Panc1 (cell line): ENCODE measurements around the gene ADPRHL1. TPM values are rescaled to one million over a fixed set of nuclear protein-coding genes. Genes with fewer than 3 reads are reported as not detected.

Experiments used
- ATAC-seq: fragments of 200-7000 bp; cut with Tn5 transposase; 2 replicates; pipeline ENCODE4 v1.9.1; 2020; ENCODE audit warnings: mild to moderate bottlenecking, moderate library complexity
- BruUV-seq: library from RNA; stranded (reverse); fragments of 400-500 nt; replicated peaks from 2 replicates; lab custom pipeline; 2021; lab: Mats Ljungman, UMichigan
- CTCF ChIA-PET: fragments of 300-600 bp; sonication (Branson Sonifier 250); formaldehyde crosslinking; loops from one replicate; lab custom pipeline; 2022; ENCODE audit warnings: antibody characterized with exemption; lab: Charles Lee
- POLR2A ChIA-PET: fragments of 300-600 bp; sonication (Branson Sonifier 250); formaldehyde crosslinking; loops from one replicate; lab custom pipeline; 2022; ENCODE audit warnings: antibody characterized with exemption; lab: Charles Lee
- DNase-seq: peaks from one replicate; pipeline ENCODE4 v3.0.0-alpha.2; 2010; ENCODE audit warnings: low read depth, low spot score
- H3K27ac ChIP-seq: 2 replicates; pipeline ENCODE4 v1.5.1; 2011; ENCODE audit warnings: mild to moderate bottlenecking, low read length, inconsistent platforms
- H3K27me3 ChIP-seq: fragments of 200-500 bp; sonication (Bioruptor generic); 2 replicates; pipeline ENCODE4 v1.6.0; 2014; ENCODE audit warnings: low read length, inconsistent platforms; ENCODE audit not compliant: control insufficient read depth, insufficient read depth
- H3K36me3 ChIP-seq: fragments of 200-500 bp; sonication (Bioruptor generic); 2 replicates; pipeline ENCODE4 v1.5.1; 2014; ENCODE audit warnings: inconsistent platforms, mild to moderate bottlenecking, low read length, moderate library complexity; ENCODE audit not compliant: control insufficient read depth, insufficient read depth
- H3K4me1 ChIP-seq: 2 replicates; pipeline ENCODE4 v1.5.1; 2011; ENCODE audit warnings: inconsistent platforms, mild to moderate bottlenecking, low read length, moderate library complexity; ENCODE audit not compliant: control insufficient read depth, insufficient read depth
- H3K4me3 ChIP-seq, 2 experiments: 2 replicates each; pipeline ENCODE4 v1.5.1; 2011 to 2012; ENCODE audit warnings: low read depth in 2 of 2, low read length in 2 of 2, mild to moderate bottlenecking in 2 of 2, inconsistent platforms in 1 of 2, moderate library complexity in 1 of 2
- H3K9me3 ChIP-seq: fragments of 200-500 bp; sonication (Bioruptor generic); 2 replicates; pipeline ENCODE4 v1.5.1; 2014; ENCODE audit warnings: low read depth, mild to moderate bottlenecking, inconsistent platforms, low read length, moderate library complexity; ENCODE audit not compliant: control insufficient read depth, insufficient read depth
- CTCF ChIP-seq: fragments of 450-650 bp; IDR thresholded peaks from 2 replicates; pipeline ENCODE4 v1.5.1; 2017; ENCODE audit warnings: mild to moderate bottlenecking
- POLR2AphosphoS5 ChIP-seq: IDR thresholded peaks from 2 replicates; pipeline ENCODE4 v1.6.1; 2012; ENCODE audit warnings: mild to moderate bottlenecking, low read depth, low read length, moderate library complexity
- SIN3A ChIP-seq: IDR thresholded peaks from 2 replicates; pipeline ENCODE4 v1.6.1; 2012; ENCODE audit warnings: low read depth, mild to moderate bottlenecking, low read length, moderate library complexity, borderline replicate concordance; ENCODE audit not compliant: insufficient read depth
- TCF7L2 ChIP-seq: IDR thresholded peaks from 2 replicates; pipeline ENCODE4 v1.6.1; 2011; ENCODE audit warnings: mild to moderate bottlenecking, low read depth, low read length, inconsistent platforms
- in situ Hi-C: cut with HindIII; loops from 2 replicates; pipeline ENCODE4 v1.10.0; 2016; ENCODE audit warnings: low sequenced_read_pairs, low pct_unique_long_range_greater_than_20kb
- intact Hi-C: fragments of 100-400 bp; cut with micrococcal nuclease; formaldehyde crosslinking; loops from one replicate; pipeline ENCODE4 v1.10.0; 2022; ENCODE audit not compliant: unreplicated experiment
- total RNA-seq: library from RNA; stranded (reverse); gene quantifications from one replicate; pipeline ENCODE4 v1.2.1, GENCODE V29; 2021; ENCODE audit not compliant: unreplicated experiment
- TF ChIP-seq, protein P1 (sequence below), 2 experiments: IDR thresholded peaks; 2 replicates each; pipeline ENCODE4 v1.6.1; 2011 to 2012; ENCODE audit warnings: low read depth in 2 of 2, control low read depth in 1 of 2, low read length in 1 of 2, mild to moderate bottlenecking in 1 of 2, moderate library complexity in 1 of 2; ENCODE audit not compliant: insufficient read depth in 1 of 2

Gene ADPRHL1
- total RNA-seq, 1 experiment from 2014 or later = 4.8 TPM

DNA sequence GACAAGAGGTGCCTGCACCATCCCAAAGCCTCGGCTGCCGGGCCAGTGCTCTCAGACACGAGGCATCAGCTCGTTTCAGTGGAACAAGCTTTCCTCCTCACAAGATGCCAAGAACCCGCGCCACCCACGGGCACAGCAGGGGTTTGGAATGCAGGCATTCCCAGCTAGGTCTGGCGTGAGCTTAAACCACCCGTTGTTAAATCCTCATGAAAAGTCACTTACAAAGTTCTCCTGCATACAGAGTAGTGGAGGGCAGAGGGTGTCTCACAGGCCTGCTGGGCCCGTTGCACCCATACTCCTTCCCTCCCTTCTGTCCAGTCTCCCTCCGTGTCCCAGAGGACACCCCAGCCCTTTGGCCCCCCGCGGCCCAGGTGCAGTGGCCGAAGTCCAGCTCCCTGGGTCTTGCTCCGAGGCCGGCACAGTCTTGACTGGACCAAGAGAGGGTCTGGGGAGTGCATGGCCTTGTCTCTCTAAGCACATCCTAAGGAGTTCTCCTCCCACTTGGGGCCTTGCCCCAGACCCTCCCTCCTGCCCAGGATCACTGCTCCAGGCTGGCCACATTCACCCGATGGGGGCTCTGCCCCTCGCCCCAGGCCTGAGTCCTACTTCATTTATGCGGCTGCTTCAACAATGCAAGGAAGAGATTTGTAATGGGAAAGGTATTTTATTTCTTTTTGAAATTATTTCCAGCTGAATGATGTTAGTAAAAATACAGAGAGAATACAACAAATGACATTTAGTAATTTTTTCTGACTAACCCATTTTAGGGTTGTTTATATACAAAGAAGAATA is 54.1 kb downstream of the ADPRHL1 start:
- Histone ChIP-seq H3K4me3 (no peak overlapping the region), H3K27me3 (no peaks in the 10 kb centered on the region), H3K36me3 (no peaks in the 10 kb centered on the region), H3K9me3 (no peaks in the 10 kb centered on the region), H3K4me1 (no peaks in the 10 kb centered on the region; the same call in 1 of the 2 replicates), H3K27ac (no peak overlapping the region)
- no TSS peak for BruUV-seq
- DNase-seq (no peak), ATAC-seq (peak; percentile 47; the same call in 1 of the 2 replicates)
- intact Hi-C loops = loop anchor here (10.0 kb wide), 1 partner anchor 454 kb away; no protein-coding TSS in a partner anchor
- CTCF ChIA-PET = no interaction called here
- POLR2A ChIA-PET = no interaction called here
- no peak for TF ChIP-seq SIN3A
- no peak for TF ChIP-seq TCF7L2
- no peak for TF ChIP-seq POLR2AphosphoS5
- in situ Hi-C loops = no loop called here

DNA sequence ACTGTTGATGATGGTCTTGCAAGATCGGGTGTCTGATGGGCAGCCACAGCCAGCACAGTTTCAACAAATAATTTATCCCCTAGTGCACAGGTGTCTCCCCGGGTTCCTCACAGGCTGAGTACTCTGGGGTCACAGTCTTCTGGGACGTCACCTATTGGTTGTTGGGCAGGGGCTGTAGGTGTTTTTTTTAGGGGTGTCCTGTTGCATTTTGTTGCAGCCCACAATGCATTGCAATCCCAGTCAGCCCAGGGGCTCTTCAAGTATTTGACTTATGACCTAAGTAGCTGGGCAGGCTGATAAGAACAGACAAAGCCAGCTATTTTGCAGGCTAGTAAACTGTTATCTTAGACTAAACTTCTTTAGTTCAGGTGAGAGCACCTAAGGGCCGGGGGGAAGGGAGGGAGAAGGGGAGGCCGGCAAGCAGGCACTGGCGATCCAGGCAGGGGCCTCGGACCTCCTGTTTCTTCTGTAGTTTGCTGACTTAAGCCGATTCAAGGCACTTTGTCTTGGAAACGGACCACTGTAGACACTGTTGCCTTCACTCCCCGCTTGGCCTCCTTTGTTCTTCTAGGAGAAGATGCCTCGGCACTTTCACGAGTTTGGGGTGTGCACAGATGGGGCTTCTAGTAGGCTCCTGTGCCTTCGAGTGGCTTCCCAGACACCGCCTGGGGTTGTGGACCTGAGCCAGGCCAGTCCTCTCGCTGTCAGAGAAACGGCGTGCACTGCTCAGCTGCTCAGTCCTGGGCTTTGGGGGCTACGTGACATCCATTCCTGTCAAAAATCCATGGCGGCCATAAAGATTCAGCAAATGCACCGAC is 55.5 kb downstream of the ADPRHL1 start:
- CTCF ChIA-PET = no interaction called here
- no TSS peak for BruUV-seq
- no peaks in the 10 kb centered on the region for H3K9me3 ChIP-seq
- TF ChIP-seq, protein P1, sequence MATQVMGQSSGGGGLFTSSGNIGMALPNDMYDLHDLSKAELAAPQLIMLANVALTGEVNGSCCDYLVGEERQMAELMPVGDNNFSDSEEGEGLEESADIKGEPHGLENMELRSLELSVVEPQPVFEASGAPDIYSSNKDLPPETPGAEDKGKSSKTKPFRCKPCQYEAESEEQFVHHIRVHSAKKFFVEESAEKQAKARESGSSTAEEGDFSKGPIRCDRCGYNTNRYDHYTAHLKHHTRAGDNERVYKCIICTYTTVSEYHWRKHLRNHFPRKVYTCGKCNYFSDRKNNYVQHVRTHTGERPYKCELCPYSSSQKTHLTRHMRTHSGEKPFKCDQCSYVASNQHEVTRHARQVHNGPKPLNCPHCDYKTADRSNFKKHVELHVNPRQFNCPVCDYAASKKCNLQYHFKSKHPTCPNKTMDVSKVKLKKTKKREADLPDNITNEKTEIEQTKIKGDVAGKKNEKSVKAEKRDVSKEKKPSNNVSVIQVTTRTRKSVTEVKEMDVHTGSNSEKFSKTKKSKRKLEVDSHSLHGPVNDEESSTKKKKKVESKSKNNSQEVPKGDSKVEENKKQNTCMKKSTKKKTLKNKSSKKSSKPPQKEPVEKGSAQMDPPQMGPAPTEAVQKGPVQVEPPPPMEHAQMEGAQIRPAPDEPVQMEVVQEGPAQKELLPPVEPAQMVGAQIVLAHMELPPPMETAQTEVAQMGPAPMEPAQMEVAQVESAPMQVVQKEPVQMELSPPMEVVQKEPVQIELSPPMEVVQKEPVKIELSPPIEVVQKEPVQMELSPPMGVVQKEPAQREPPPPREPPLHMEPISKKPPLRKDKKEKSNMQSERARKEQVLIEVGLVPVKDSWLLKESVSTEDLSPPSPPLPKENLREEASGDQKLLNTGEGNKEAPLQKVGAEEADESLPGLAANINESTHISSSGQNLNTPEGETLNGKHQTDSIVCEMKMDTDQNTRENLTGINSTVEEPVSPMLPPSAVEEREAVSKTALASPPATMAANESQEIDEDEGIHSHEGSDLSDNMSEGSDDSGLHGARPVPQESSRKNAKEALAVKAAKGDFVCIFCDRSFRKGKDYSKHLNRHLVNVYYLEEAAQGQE (IDR thresholded peaks at IDR 0.05; ENCODE audit: insufficient read depth in 1 of 2, low read depth in 2 of 2, low read length in 1 of 2) = no peak
- TF ChIP-seq POLR2AphosphoS5 (no peak), SIN3A (no peak), TCF7L2 (no peak), CTCF (no peak)
- no peaks in the 10 kb centered on the region for H3K27me3 ChIP-seq
- no peaks in the 10 kb centered on the region; the same call in 1 of the 2 replicates for H3K4me1 ChIP-seq
- DNase-seq (no peak), ATAC-seq (no peak)
- no peak overlapping the region for H3K27ac ChIP-seq
- H3K36me3 ChIP-seq = no peaks in the 10 kb centered on the region
- no peak overlapping the region for H3K4me3 ChIP-seq
- POLR2A ChIA-PET = no interaction called here
- intact Hi-C loops (loop anchor here (10.0 kb wide), 1 partner anchor 453 kb away; no protein-coding TSS in a partner anchor), in situ Hi-C loops (no loop called here)
